HepG2 (cell line): ENCODE measurements around the gene SERINC5. TPM values are rescaled to one million over a fixed set of nuclear protein-coding genes. Genes with fewer than 3 reads are reported as not detected.

ENCODE experiments used
- ATAC-seq: fragments of 200-7000 bp; cut with Tn5 transposase; 3 replicates; pipeline ENCODE4 v1.9.1; 2020; ENCODE audit warnings: mild to moderate bottlenecking, moderate library complexity
- BruUV-seq: library from RNA; stranded (reverse); fragments of 400-500 nt; replicated peaks from 2 replicates; lab custom pipeline; 2021; lab: Mats Ljungman, UMichigan
- CTCF ChIA-PET: fragments of 300-600 bp; formaldehyde crosslinking; extraction: SDS; loops from one replicate; lab custom pipeline; 2021; ENCODE audit warnings: low total read pairs, inconsistent platforms, low intra/inter-chr PET ratio; lab: Yijun Ruan, JAX
- POLR2A ChIA-PET: fragments of 350-600 bp; sonication (Branson Sonifier 250); formaldehyde crosslinking; loops from one replicate; lab custom pipeline; 2020; ENCODE audit warnings: antibody characterized with exemption, inconsistent platforms; lab: Yijun Ruan, JAX
- DNase-seq: peaks from one replicate; pipeline ENCODE4 v3.0.0-alpha.2; 2015; ENCODE audit warnings: low spot score
- FAIRE-seq: peaks from 3 replicates; lab custom pipeline; 2011; peaks lifted over from hg19 to GRCh38; lab: Jason Lieb, UNC
- H2AFZ ChIP-seq: one replicate; pipeline ENCODE4 v1.6.1; 2011; ENCODE audit warnings: low read length, inconsistent platforms
- H3K27ac ChIP-seq: fragments of 300-600 bp; 3 replicates; pipeline ENCODE4 v1.8.0; 2011; ENCODE audit warnings: mixed run types, mild to moderate bottlenecking, mixed read lengths, low read length, inconsistent platforms; ENCODE audit not compliant: insufficient read depth; ENCODE audit errors: extremely low read length
- H3K27me3 ChIP-seq, 2 experiments: fragments of 200-600 bp in 1 of 2; 2 replicates in 1 of 2; 3 replicates in 1 of 2; pipeline versions ENCODE4 v1.6.0 to v1.8.0; 2011; ENCODE audit warnings: low read length in 2 of 2, mild to moderate bottlenecking in 2 of 2, moderate library complexity in 2 of 2, inconsistent platforms in 1 of 2; ENCODE audit not compliant: insufficient read depth in 2 of 2, control insufficient read depth in 1 of 2
- H3K36me3 ChIP-seq, 2 experiments: fragments of 200-600 bp in 1 of 2; replicated peaks in 1 of 2; 2 replicates in 1 of 2; 3 replicates in 1 of 2; pipeline versions ENCODE4 v1.5.1 to v1.8.0; 2011; ENCODE audit warnings: low read length in 2 of 2, inconsistent platforms in 1 of 2; ENCODE audit not compliant: insufficient read depth in 2 of 2, control insufficient read depth in 1 of 2
- H3K4me1 ChIP-seq: 2 replicates; pipeline ENCODE4 v1.5.1; 2012; ENCODE audit warnings: low read length, inconsistent platforms; ENCODE audit not compliant: insufficient read depth
- H3K4me2 ChIP-seq: 2 replicates; pipeline ENCODE4 v1.6.0; 2011; ENCODE audit warnings: low read depth, low read length, inconsistent platforms
- H3K4me3 ChIP-seq, 3 experiments: fragments of 200-600 bp in 1 of 3; sonication (generic), shearing (Covaris generic) in 1 of 3; replicated peaks in 1 of 3; 2 replicates each; pipeline ENCODE4 v1.5.1; 2011 to 2016; ENCODE audit warnings: low read length in 3 of 3, inconsistent platforms in 2 of 3, low read depth in 2 of 3, mild to moderate bottlenecking in 2 of 3, control low read depth in 1 of 3, mixed read lengths in 1 of 3; ENCODE audit not compliant: insufficient read depth in 1 of 3
- H3K79me2 ChIP-seq: one replicate; pipeline ENCODE4 v1.6.1; 2011; ENCODE audit warnings: low read length, inconsistent platforms; ENCODE audit not compliant: insufficient read depth
- H3K9ac ChIP-seq: 2 replicates; pipeline ENCODE4 v1.6.0; 2011; ENCODE audit warnings: mild to moderate bottlenecking, low read depth, low read length, inconsistent platforms; ENCODE audit not compliant: insufficient read depth
- H3K9me3 ChIP-seq: 2 replicates; pipeline ENCODE4 v1.5.1; 2012; ENCODE audit warnings: mild to moderate bottlenecking, low read length
- H4K20me1 ChIP-seq: 2 replicates; pipeline ENCODE4 v1.6.0; 2011; ENCODE audit warnings: inconsistent platforms, mild to moderate bottlenecking, low read length, moderate library complexity; ENCODE audit not compliant: insufficient read depth
- ATF4 ChIP-seq, 2 experiments: fragments of 450-650 bp in 1 of 2; sonication (generic) in 1 of 2; formaldehyde crosslinking; IDR thresholded peaks; 2 replicates each; pipeline versions ENCODE4 v1.5.0 to v1.8.0; 2020 to 2022; ENCODE audit warnings: mild to moderate bottlenecking in 1 of 2, missing genetic modification reagents in 1 of 2
- FOXP1 ChIP-seq, 2 experiments: fragments of 450-650 bp in 1 of 2; IDR thresholded peaks; 2 replicates each; pipeline ENCODE4 v1.6.1; 2017 to 2018; ENCODE audit warnings: antibody characterized with exemption in 1 of 2
- HIVEP1 ChIP-seq: sonication (generic); formaldehyde crosslinking; IDR thresholded peaks from 2 replicates; pipeline ENCODE4 v1.4.0; 2020; ENCODE audit warnings: mild to moderate bottlenecking, missing genetic modification reagents
- KDM6A ChIP-seq: IDR thresholded peaks from 2 replicates; pipeline ENCODE4 v1.6.1; 2016; ENCODE audit warnings: low read depth
- ONECUT2 ChIP-seq: sonication (generic); formaldehyde crosslinking; IDR thresholded peaks from 2 replicates; pipeline ENCODE4 v1.4.0; 2020; ENCODE audit warnings: missing genetic modification reagents
- PAF1 ChIP-seq: IDR thresholded peaks from 2 replicates; pipeline ENCODE4 v1.6.1; 2016; ENCODE audit warnings: missing genetic modification reagents, missing compliant biosample characterization
- POLR2AphosphoS2 ChIP-seq: IDR thresholded peaks from 2 replicates; pipeline ENCODE4 v1.6.1; 2011; ENCODE audit warnings: low read depth, low read length, improper control_type of control experiment
- SP140L ChIP-seq: sonication (generic); formaldehyde crosslinking; IDR thresholded peaks from 2 replicates; pipeline ENCODE4 v1.4.0; 2020; ENCODE audit warnings: missing genetic modification reagents, borderline replicate concordance
- SRY ChIP-seq: sonication (generic); formaldehyde crosslinking; IDR thresholded peaks from 2 replicates; pipeline ENCODE4 v1.8.0; 2022; ENCODE audit warnings: mild to moderate bottlenecking, missing genetic modification reagents
- STAT6 ChIP-seq: sonication (generic); formaldehyde crosslinking; IDR thresholded peaks from 2 replicates; pipeline ENCODE4 v1.4.0; 2020; ENCODE audit warnings: missing genetic modification reagents, mild to moderate bottlenecking, borderline replicate concordance
- TARDBP ChIP-seq: sonication (generic); formaldehyde crosslinking; IDR thresholded peaks from 2 replicates; pipeline ENCODE4 v1.8.0; 2022; ENCODE audit warnings: mild to moderate bottlenecking, missing genetic modification reagents
- ZGPAT ChIP-seq: IDR thresholded peaks from 2 replicates; pipeline ENCODE4 v1.6.1; 2016; ENCODE audit warnings: mild to moderate bottlenecking
- ZNF430 ChIP-seq: sonication (generic); formaldehyde crosslinking; IDR thresholded peaks from 2 replicates; pipeline ENCODE4 v1.9.0; 2021; ENCODE audit warnings: mild to moderate bottlenecking, missing genetic modification reagents
- ZNF672 ChIP-seq: sonication (generic); formaldehyde crosslinking; IDR thresholded peaks from 2 replicates; pipeline ENCODE4 v1.8.1; 2022; ENCODE audit warnings: missing genetic modification reagents
- ZNF720 ChIP-seq: sonication (generic); formaldehyde crosslinking; IDR thresholded peaks from 2 replicates; pipeline ENCODE4 v1.4.0; 2020; ENCODE audit warnings: missing genetic modification reagents
- ZNF740 ChIP-seq: sonication (generic); formaldehyde crosslinking; IDR thresholded peaks from 2 replicates; pipeline ENCODE4 v1.4.0; 2020; ENCODE audit warnings: missing genetic modification reagents
- ZNF75D ChIP-seq: sonication (generic); formaldehyde crosslinking; IDR thresholded peaks from 2 replicates; pipeline ENCODE4 v1.8.1; 2023; ENCODE audit warnings: missing genetic modification reagents, mild to moderate bottlenecking, borderline replicate concordance
- ZSCAN29 ChIP-seq: sonication (generic); formaldehyde crosslinking; conservative IDR thresholded peaks from 2 replicates; pipeline ENCODE4 v1.4.0; 2020; ENCODE audit warnings: mild to moderate bottlenecking, missing genetic modification reagents
- WGBS: methylation state at CpG from one replicate; pipeline ENCODE4 v1.1.6; 2017; ENCODE audit warnings: low lambda C conversion rate; 5-methylcytosine and 5-hydroxymethylcytosine counted together
- in situ Hi-C: cut with HindIII; loops from 2 replicates; pipeline ENCODE4 v1.10.0; 2017; ENCODE audit warnings: low pct_unique_long_range_greater_than_20kb; ENCODE audit not compliant: extremely low pct_ligation_motif_present
- intact Hi-C: fragments of 100-400 bp; cut with micrococcal nuclease; formaldehyde crosslinking; loops from one replicate; pipeline ENCODE4 v1.10.0; 2022; ENCODE audit not compliant: unreplicated experiment
- polyA plus RNA-seq, 8 experiments: library from polyadenylated mRNA; depleted of rRNA in 3 of 8; stranded (reverse) in 7 of 8; unstranded in 1 of 8; fragments of >200 nt; fragmentation: Illumina TruSeq in 4 of 8; extraction: Trizol in 4 of 8; gene quantifications; 2 replicates each; pipeline versions ENCODE4 v1.2.1 to v1.2.3, GENCODE V29; 2011 to 2016; ENCODE audit warnings: low read depth in 4 of 8, missing spikeins in 1 of 8, mixed read lengths in 1 of 8; ENCODE audit not compliant: insufficient read depth in 1 of 8
- total RNA-seq, 5 experiments: library from RNA; depleted of rRNA; stranded (reverse); fragments of >200 nt; fragmentation: Illumina TruSeq; extraction: Trizol; gene quantifications; 2 replicates each; pipeline ENCODE4 v1.2.3, GENCODE V29; 2016; ENCODE audit warnings: low read depth in 1 of 5

SERINC5 gene
- total and polyA plus RNA-seq, 2 of the 13 experiments (the other 11 are each of a cell fraction or from before 2014, with no cell fraction given): 17.3 to 22.8 TPM

- Histone ChIP-seq H2AFZ (no peak overlapping the region), H3K27ac (peak overlapping the region; percentile 58), H4K20me1 (no peaks in the 10 kb centered on the region), H3K4me2 (peak overlapping the region; percentile 69; the same call in 1 of the 2 replicates), H3K79me2 (peaks cover 55% of the 10 kb centered on the region), H3K27me3 (no peaks in the 10 kb centered on the region), H3K4me1 (peaks cover 74% of the 10 kb centered on the region), H3K9ac (no peak overlapping the region), H3K9me3 (no peaks in the 10 kb centered on the region), H3K4me3 (no peak overlapping the region), H3K36me3 (peaks cover 2 to 19% of the 10 kb centered on the region in 2 experiments)
- BruUV-seq: no TSS peak
- FAIRE-seq: no peak
- ChIA-PET CTCF (no interaction called here), POLR2A (interaction anchor here (0.8 to 3.6 kb wide), 13 partner anchors 10 to 112 kb away, joined by 3 to 52 read pairs (median 8); partner anchors contain the start of gene SERINC5)
- DNase-seq: no peak
- in situ Hi-C loops: no loop called here
- ATAC-seq: no peak
- intact Hi-C loops: loop anchor here (1.0 to 2.0 kb wide), 4 partner anchors 22 to 114 kb away; no protein-coding TSS in a partner anchor
- whole genome bisulfite sequencing: 81% methylated on average over 4 of the region's 4 CpGs
- TF ChIP-seq ZNF720 (no peak), PAF1 (CRISPR knock-in tag) (no peak), ZGPAT (CRISPR knock-in tag) (no peak), ZNF430 (CRISPR knock-in tag) (no peak), ZNF75D (CRISPR knock-in tag) (no peak), ZNF740 (CRISPR knock-in tag) (no peak), ZNF672 (no peak), ZSCAN29 (CRISPR knock-in tag) (no peak), ONECUT2 (CRISPR knock-in tag) (no peak), SP140L (CRISPR knock-in tag) (no peak), SRY (CRISPR knock-in tag) (no peak), FOXP1 (IDR thresholded peaks at IDR 0.05) (no peak), FOXP1 (CRISPR knock-in tag; IDR thresholded peaks at IDR 0.05) (no peak), KDM6A (CRISPR knock-in tag) (no peak), HIVEP1 (no peak), TARDBP (CRISPR knock-in tag) (no peak), POLR2AphosphoS2 (no peak), ATF4 (CRISPR knock-in tag; IDR thresholded peaks at IDR 0.05) (no peak), STAT6 (no peak)
- TF ChIP-seq, all 625 proteins: peak for 0
Observed at GRCh38 chr5:80205846-80206245, 50.0 kb downstream of the SERINC5 start.
